Sigmoid colon (tissue), 7 donors: Measurements from ENCODE around the gene ZBED1. TPM values are rescaled to one million over a fixed set of nuclear protein-coding genes. Genes with fewer than 3 reads are reported as not detected.
"Not testable (repeated sequence)": the region's sequence is repeated elsewhere in the genome, so short reads cannot be mapped to it uniquely, and the experiment has no call there.

Experiments used
- DNase-seq: peaks from one replicate; pipeline ENCODE4 v3.0.0-alpha.2; 2019
- H3K27ac ChIP-seq, 4 donors: fragments of 200-600 bp; sonication (generic); one replicate each; pipeline ENCODE4 v1.5.1; 2016 to 2019; ENCODE audit warnings: mild to moderate bottlenecking in 1 of 4
- H3K27me3 ChIP-seq, 3 donors: fragments of 200-600 bp; sonication (generic); one replicate each; pipeline ENCODE4 v1.5.1; 2019; ENCODE audit warnings: mild to moderate bottlenecking in 1 of 3
- H3K36me3 ChIP-seq, 4 donors: fragments of 200-600 bp; sonication (generic); one replicate each; pipeline ENCODE4 v1.5.1; 2016 to 2019
- H3K4me1 ChIP-seq, 4 donors: fragments of 200-600 bp; sonication (generic); one replicate each; pipeline ENCODE4 v1.5.1; 2017 to 2019
- H3K4me3 ChIP-seq, 4 donors: fragments of 200-600 bp; sonication (generic); one replicate each; pipeline ENCODE4 v1.5.1; 2017 to 2019; ENCODE audit warnings: mild to moderate bottlenecking in 2 of 4, moderate library complexity in 1 of 4
- H3K9me3 ChIP-seq, 4 donors: fragments of 200-600 bp in 3 of 4; sonication (generic) in 3 of 4; one replicate each; pipeline versions ENCODE4 v1.5.1 to v1.6.1; 2013 to 2019
- EP300 ChIP-seq, 4 donors: sonication (generic); formaldehyde crosslinking; IDR thresholded peaks; one replicate each; pipeline ENCODE4 v1.6.1; 2017; ENCODE audit warnings: antibody characterized with exemption in 4 of 4
- POLR2A ChIP-seq, 2 donors: fragments of 450-650 bp; IDR thresholded peaks; one replicate each; pipeline ENCODE4 v1.6.1; 2016; ENCODE audit warnings: antibody characterized with exemption in 2 of 2, mild to moderate bottlenecking in 2 of 2, moderate library complexity in 2 of 2
- POLR2AphosphoS5 ChIP-seq, 4 donors: sonication (generic); formaldehyde crosslinking; IDR thresholded peaks; one replicate each; pipeline ENCODE4 v1.6.1; 2017; ENCODE audit warnings: antibody characterized with exemption in 4 of 4
- WGBS, 2 donors: extraction: QIAGEN DNeasy Blood & Tissue Kit; methylation state at CpG; one replicate each; pipeline ENCODE4 v1.1.7; 2013; 5-methylcytosine and 5-hydroxymethylcytosine counted together
- intact Hi-C: fragments of 100-400 bp; cut with DNase I; formaldehyde crosslinking; loops from one replicate; pipeline ENCODE4 v1.15.1; 2023
- polyA plus RNA-seq, 3 donors: library from polyadenylated mRNA; stranded (reverse); fragments of 200-250 nt; gene quantifications; one replicate each; pipeline ENCODE4 v1.2.3, GENCODE V29; 2013
- total RNA-seq, 4 donors: library from RNA; depleted of rRNA; stranded (reverse); fragments of >200 nt; gene quantifications; one replicate each; pipeline ENCODE4 v1.1.0, GENCODE V29; 2016
- TF ChIP-seq, protein P1 (sequence below), 4 experiments: fragments of 450-650 bp in 3 of 4; fragments of 200-600 bp in 1 of 4; IDR thresholded peaks; one replicate each; pipeline ENCODE4 v1.5.1; 2016 to 2019; ENCODE audit warnings: antibody characterized with exemption in 4 of 4, mild to moderate bottlenecking in 3 of 4, moderate library complexity in 2 of 4
- donor health status: healthy with polysubstance abuse.
- donor health status: Bipolar disorder and iron deficiency.
- donor health status: healthy.

The ZBED1 gene
- total and polyA plus RNA-seq, 7 donors: 24.6 to 35.6 (median 28.5) TPM

DNA sequence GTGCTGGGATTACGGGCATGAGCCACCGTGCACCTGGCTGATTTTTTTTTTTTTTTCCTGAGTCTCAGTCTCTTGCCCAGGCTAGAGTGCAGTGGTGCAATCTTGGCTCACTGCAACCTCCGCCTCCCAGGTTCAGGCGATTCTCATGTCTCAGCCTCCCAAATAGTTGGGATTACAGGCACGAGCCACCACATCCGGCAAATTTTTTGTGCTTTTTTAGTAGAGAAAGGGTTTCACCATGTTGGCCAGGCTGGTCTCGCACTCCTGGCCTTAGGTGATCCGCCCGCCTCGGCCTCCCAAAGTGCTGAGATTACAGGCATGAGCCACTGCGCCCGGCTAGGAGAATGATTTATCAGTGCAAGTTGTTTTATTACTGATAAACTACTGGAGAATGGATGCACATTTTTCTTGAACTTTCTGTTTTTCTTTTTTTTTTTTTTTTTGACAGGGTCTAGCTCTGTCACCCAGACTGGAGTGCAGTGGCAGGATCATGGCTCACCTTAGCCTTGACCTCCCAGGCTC, 39.7 kb upstream of the ZBED1 start:
- TF ChIP-seq POLR2AphosphoS5 (IDR thresholded peaks at IDR 0.05) (no peak), EP300 (IDR thresholded peaks at IDR 0.05) (no peak), POLR2A (IDR thresholded peaks at IDR 0.05) (no peak)
- TF ChIP-seq, protein P1, sequence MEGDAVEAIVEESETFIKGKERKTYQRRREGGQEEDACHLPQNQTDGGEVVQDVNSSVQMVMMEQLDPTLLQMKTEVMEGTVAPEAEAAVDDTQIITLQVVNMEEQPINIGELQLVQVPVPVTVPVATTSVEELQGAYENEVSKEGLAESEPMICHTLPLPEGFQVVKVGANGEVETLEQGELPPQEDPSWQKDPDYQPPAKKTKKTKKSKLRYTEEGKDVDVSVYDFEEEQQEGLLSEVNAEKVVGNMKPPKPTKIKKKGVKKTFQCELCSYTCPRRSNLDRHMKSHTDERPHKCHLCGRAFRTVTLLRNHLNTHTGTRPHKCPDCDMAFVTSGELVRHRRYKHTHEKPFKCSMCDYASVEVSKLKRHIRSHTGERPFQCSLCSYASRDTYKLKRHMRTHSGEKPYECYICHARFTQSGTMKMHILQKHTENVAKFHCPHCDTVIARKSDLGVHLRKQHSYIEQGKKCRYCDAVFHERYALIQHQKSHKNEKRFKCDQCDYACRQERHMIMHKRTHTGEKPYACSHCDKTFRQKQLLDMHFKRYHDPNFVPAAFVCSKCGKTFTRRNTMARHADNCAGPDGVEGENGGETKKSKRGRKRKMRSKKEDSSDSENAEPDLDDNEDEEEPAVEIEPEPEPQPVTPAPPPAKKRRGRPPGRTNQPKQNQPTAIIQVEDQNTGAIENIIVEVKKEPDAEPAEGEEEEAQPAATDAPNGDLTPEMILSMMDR (IDR thresholded peaks at IDR 0.05): no peak
- peaks cover 0 to 9% (median 0%) of the 10 kb centered on the region in 4 donors for H3K4me1 ChIP-seq
- no peak overlapping the region for H3K27ac ChIP-seq
- no peaks in the 10 kb centered on the region for H3K36me3 ChIP-seq
- H3K4me3 ChIP-seq: no peak overlapping the region
- H3K9me3 ChIP-seq: no peaks in the 10 kb centered on the region
- intact Hi-C loops: no loop called here
- no peak for DNase-seq
- H3K27me3 ChIP-seq: no peaks in the 10 kb centered on the region
- 57 to 89% methylated on average over 12 of the region's 12 CpGs for WGBS, 2 donors

GRCh38 chrX:2539586-2539985, 38.8 kb upstream of the ZBED1 start:
- Histone ChIP-seq H3K27ac (no peak overlapping the region), H3K36me3 (no peaks in the 10 kb centered on the region), H3K4me3 (no peak overlapping the region), H3K9me3 (no peaks in the 10 kb centered on the region), H3K27me3 (no peaks in the 10 kb centered on the region), H3K4me1 (peaks cover 0 to 9% (median 0%) of the 10 kb centered on the region in 4 donors)
- WGBS, 2 donors: 85 to 88% methylated on average over 3 of the region's 3 CpGs
- TF ChIP-seq EP300 (IDR thresholded peaks at IDR 0.05) (no peak), POLR2AphosphoS5 (IDR thresholded peaks at IDR 0.05) (no peak), POLR2A (IDR thresholded peaks at IDR 0.05) (no peak)
- TF ChIP-seq, protein P1 (IDR thresholded peaks at IDR 0.05): no peak
- no peak for DNase-seq
- intact Hi-C loops: no loop called here

DNA sequence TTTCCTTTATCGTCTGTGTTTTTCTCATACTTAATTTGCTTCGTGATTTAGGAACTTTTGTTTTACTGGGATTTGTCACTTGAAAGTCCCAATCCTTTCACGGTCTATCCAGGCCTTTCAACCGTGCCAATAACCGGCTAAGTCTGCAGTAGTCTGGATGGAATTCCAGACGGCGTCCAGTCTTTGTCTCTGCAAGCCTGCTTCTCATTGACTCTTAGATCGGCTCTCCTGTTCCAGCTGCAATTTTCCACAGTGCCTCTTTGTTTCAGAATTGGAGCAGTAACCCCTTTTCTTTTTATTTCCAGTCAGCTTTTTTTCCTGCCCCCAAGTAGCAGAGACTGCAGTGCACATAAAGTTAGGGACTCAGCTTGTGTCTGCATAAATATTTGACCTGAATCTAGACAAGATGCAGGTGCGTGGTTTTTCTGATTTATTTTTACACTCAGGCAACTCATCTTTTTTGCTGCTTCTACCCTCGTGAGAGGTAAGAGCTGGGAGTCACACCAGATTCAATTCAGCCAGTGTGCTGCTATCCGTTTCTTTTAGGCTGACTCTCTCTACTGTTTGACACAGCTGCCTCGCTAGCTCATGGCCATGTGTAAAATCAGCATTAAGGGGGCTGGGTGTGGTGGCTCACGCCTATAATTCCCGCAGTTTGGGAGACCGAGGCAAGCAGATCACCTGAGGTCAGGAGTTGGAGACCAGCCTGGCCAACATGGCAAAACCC, 37.4 kb upstream of the ZBED1 start:
- intact Hi-C loops: no loop called here
- TF ChIP-seq, protein P1 (IDR thresholded peaks at IDR 0.05): no peak
- no peak for TF ChIP-seq POLR2A (IDR thresholded peaks at IDR 0.05)
- TF ChIP-seq EP300 (IDR thresholded peaks at IDR 0.05): no peak
- TF ChIP-seq POLR2AphosphoS5 (IDR thresholded peaks at IDR 0.05): no peak
- H3K4me1 ChIP-seq: peaks cover 0 to 9% (median 0%) of the 10 kb centered on the region in 4 donors
- H3K27ac ChIP-seq: no peak overlapping the region
- no peaks in the 10 kb centered on the region for H3K36me3 ChIP-seq
- no peak for DNase-seq
- H3K27me3 ChIP-seq: no peaks in the 10 kb centered on the region
- 52 to 73% methylated on average over 15 of the region's 15 CpGs for WGBS, 2 donors
- no peaks in the 10 kb centered on the region for H3K9me3 ChIP-seq
- H3K4me3 ChIP-seq: no peak overlapping the region

- Histone ChIP-seq H3K4me1 (peaks cover 0 to 9% (median 0%) of the 10 kb centered on the region in 4 donors), H3K4me3 (no peak overlapping the region), H3K9me3 (no peaks in the 10 kb centered on the region), H3K27ac (no peak overlapping the region), H3K27me3 (no peaks in the 10 kb centered on the region), H3K36me3 (no peaks in the 10 kb centered on the region)
- TF ChIP-seq POLR2A (IDR thresholded peaks at IDR 0.05): no peak
- no peak for TF ChIP-seq EP300 (IDR thresholded peaks at IDR 0.05)
- no peak for DNase-seq
- intact Hi-C loops: no loop called here
- 81 to 84% methylated on average over 5 of the region's 5 CpGs for WGBS, 2 donors
These were observed 36.2 kb upstream of the ZBED1 start for GRCh38 chrX:2536974-2537373.

DNA sequence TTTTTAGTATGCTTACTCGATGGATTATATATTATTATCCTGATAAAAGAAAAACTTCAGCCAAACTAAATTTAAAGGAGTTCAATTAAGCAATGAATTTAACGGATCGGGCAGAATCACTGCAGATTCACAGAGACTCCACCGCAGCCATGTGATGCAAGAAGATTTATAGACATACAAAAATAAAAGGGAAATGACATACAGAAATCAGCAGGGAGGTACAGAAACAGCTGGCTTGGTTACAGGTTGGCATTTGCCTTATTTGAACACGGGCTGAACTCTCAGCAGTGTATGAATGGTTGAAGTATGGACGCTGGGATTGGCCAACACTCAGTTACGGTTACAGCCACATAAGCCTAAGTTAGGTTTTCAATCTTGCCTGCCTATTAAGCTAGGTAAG, 35.4 kb upstream of the ZBED1 start:
- Histone ChIP-seq H3K4me3 (no peak overlapping the region), H3K9me3 (no peaks in the 10 kb centered on the region), H3K27ac (no peak overlapping the region), H3K27me3 (no peaks in the 10 kb centered on the region), H3K36me3 (no peaks in the 10 kb centered on the region), H3K4me1 (peaks cover 0 to 9% (median 0%) of the 10 kb centered on the region in 4 donors)
- intact Hi-C loops: no loop called here
- WGBS, 2 donors: 69 to 85% methylated on average over 7 of the region's 7 CpGs
- TF ChIP-seq EP300 (IDR thresholded peaks at IDR 0.05) (no peak), POLR2AphosphoS5 (IDR thresholded peaks at IDR 0.05) (no peak), POLR2A (IDR thresholded peaks at IDR 0.05) (no peak)
- TF ChIP-seq, protein P1 (IDR thresholded peaks at IDR 0.05): no peak
- DNase-seq: no peak

- H3K27me3 ChIP-seq, H3K9me3 ChIP-seq, H3K36me3 ChIP-seq, H3K27ac ChIP-seq, DNase-seq, H3K4me3 ChIP-seq, H3K4me1 ChIP-seq, intact Hi-C loops: not testable (repeated sequence)
- WGBS, 2 donors: 63 to 69% methylated on average over 5 of the region's 5 CpGs
These were observed 33.7 kb upstream of the ZBED1 start for GRCh38 chrX:2534261-2535021.
